ENCODE data around the gene USP12. TPM values are rescaled to one million over a fixed set of nuclear protein-coding genes. Genes with fewer than 3 reads are reported as not detected.
A peak's percentile ranks its signal among the peaks of the same experiment; 100 is the strongest.

USP12 gene
- total RNA-seq, 4 donors from 2014 or later: 16.9 to 26.7 (median 22.6) TPM

DNA sequence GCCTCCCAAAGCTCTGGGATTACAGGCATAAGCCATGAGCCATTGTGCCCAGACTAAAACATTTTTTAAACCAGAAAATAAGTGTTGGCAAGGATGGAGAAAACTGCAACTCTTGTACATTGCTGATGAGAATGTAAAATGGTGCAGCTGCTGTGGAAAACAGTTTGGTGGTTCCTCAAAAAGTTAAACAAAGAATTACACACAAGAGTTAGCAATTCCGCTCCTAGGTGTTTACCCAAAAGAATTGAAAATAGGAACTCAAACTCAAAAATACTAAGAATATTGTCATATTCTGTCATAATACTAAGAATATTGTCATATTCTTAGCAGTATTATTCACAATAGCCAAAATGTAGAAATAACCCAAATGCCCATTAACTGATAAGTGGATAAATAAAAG, 39.7 kb upstream of the USP12 start:
- peaks cover 0 to 20% (median 0%) of the 10 kb centered on the region in 4 donors for H3K9me3 ChIP-seq
- no peak overlapping the region for H3K27ac ChIP-seq
- TF ChIP-seq POLR2A (IDR thresholded peaks at IDR 0.05) (no peak), CTCF (IDR thresholded peaks at IDR 0.05) (no peak), EP300 (IDR thresholded peaks at IDR 0.05) (no peak)
- no peaks in the 10 kb centered on the region for H3K27me3 ChIP-seq
- peaks cover 0 to 12% (median 0%) of the 10 kb centered on the region in 3 donors for H3K36me3 ChIP-seq
- no peaks in the 10 kb centered on the region for H3K4me1 ChIP-seq
- no peak for DNase-seq (ENCODE audit: low spot score in 2 of 2)
- WGBS, 2 donors: 97 to 98% methylated on average over 1 of the region's 1 CpG
- H3K4me3 ChIP-seq: no peak overlapping the region

- Histone ChIP-seq H3K27me3 (no peaks in the 10 kb centered on the region), H3K9me3 (peaks cover 0 to 20% (median 0%) of the 10 kb centered on the region in 4 donors), H3K36me3 (peaks cover 0 to 12% (median 0%) of the 10 kb centered on the region in 3 donors), H3K27ac (no peak overlapping the region), H3K4me3 (no peak overlapping the region), H3K4me1 (no peaks in the 10 kb centered on the region)
- TF ChIP-seq POLR2A (IDR thresholded peaks at IDR 0.05) (no peak), EP300 (IDR thresholded peaks at IDR 0.05) (no peak), CTCF (IDR thresholded peaks at IDR 0.05) (no peak)
- DNase-seq (ENCODE audit: low spot score in 2 of 2): no peak
- 95 to 100% methylated on average over 1 of the region's 1 CpG for WGBS, 2 donors
These were observed 36.9 kb upstream of the USP12 start for GRCh38 chr13:27208514-27208913.

DNA sequence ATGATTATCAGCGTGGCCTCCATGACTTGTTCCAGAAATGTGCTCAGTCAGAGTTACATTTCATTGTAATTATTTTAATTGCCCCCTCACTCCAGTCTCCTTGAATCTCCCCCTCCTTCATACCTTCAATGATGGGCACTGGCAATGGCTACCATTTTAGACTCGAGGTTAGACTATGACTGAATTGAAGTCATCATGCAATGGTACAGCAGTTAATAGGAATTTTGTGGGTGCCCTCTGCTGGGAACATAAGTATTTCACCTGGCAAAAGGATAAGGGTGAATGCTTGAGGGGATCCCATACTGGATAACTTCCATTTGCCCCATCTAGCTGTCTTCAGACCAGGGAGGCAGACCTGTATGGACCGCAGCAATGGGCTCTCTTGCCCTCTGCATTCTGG, 32.2 kb upstream of the USP12 start:
- Histone ChIP-seq H3K4me1 (no peaks in the 10 kb centered on the region), H3K36me3 (peaks cover 0 to 5% (median 0%) of the 10 kb centered on the region in 3 donors), H3K9me3 (peaks cover 0 to 3% (median 0%) of the 10 kb centered on the region in 4 donors), H3K27ac (no peak overlapping the region), H3K4me3 (no peak overlapping the region), H3K27me3 (no peaks in the 10 kb centered on the region)
- WGBS, 2 donors: 77 to 84% methylated on average over 3 of the region's 3 CpGs
- peak in 1 of 2 donors; percentile 15 for DNase-seq (ENCODE audit: low spot score in 2 of 2)
- TF ChIP-seq CTCF (IDR thresholded peaks at IDR 0.05) (peak in 1 of 5 experiments; percentile 13), EP300 (IDR thresholded peaks at IDR 0.05) (no peak), POLR2A (IDR thresholded peaks at IDR 0.05) (no peak)

DNA sequence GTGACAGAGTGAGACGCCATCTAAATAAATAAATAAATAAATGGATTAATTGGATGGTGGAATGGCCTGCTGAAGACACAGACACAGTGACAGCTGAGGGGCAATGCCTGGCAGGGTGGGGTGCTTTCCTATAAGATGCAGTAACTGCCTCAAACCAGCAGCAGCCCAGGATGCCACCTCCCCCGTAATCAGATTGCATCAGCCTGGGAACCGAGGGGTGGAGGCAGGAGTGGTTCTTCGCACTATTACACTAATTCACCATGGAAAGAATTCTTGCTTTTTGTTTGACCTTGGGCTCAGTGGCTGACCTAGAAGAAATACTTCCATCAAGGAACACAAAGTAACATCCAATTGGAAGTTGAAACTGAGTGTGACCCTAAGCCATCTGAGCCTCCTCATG, 31.6 kb upstream of the USP12 start:
- H3K9me3 ChIP-seq: no peaks in the 10 kb centered on the region
- TF ChIP-seq POLR2A (IDR thresholded peaks at IDR 0.05) (no peak), CTCF (IDR thresholded peaks at IDR 0.05) (no peak), EP300 (IDR thresholded peaks at IDR 0.05) (no peak)
- no peaks in the 10 kb centered on the region for H3K27me3 ChIP-seq
- H3K27ac ChIP-seq: no peak overlapping the region
- H3K4me1 ChIP-seq: no peaks in the 10 kb centered on the region
- no peak overlapping the region for H3K4me3 ChIP-seq
- no peak for DNase-seq (ENCODE audit: low spot score in 2 of 2)
- peaks cover 0 to 5% (median 0%) of the 10 kb centered on the region in 3 donors for H3K36me3 ChIP-seq
- WGBS, 2 donors: 73 to 77% methylated on average over 4 of the region's 4 CpGs

DNA sequence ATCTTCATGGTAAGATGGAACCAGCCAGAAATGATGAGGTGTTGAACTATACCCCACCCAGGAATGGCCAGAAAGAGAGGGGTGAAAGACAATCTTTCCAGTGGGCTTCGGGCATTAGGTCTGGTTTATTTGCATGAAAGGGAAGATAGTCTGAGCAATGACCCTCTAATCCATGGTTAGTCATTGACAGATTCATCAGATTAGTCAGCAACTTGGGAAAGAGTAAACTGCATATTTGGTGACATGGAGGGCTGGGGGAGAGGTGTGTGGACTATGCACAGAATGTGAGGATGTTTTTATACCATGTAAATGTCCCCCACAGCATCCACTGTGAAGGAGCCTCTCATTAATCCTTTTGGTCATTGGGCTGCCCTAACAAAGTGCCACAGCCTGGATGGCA, 30.1 kb upstream of the USP12 start:
- H3K4me1 ChIP-seq: no peaks in the 10 kb centered on the region
- H3K36me3 ChIP-seq: no peaks in the 10 kb centered on the region
- 88 to 96% methylated on average over 1 of the region's 1 CpG for WGBS, 2 donors
- TF ChIP-seq EP300 (IDR thresholded peaks at IDR 0.05) (no peak), POLR2A (IDR thresholded peaks at IDR 0.05) (no peak), CTCF (IDR thresholded peaks at IDR 0.05) (no peak)
- DNase-seq (ENCODE audit: low spot score in 2 of 2): no peak
- H3K27ac ChIP-seq: no peak overlapping the region
- H3K4me3 ChIP-seq: no peak overlapping the region
- no peaks in the 10 kb centered on the region for H3K27me3 ChIP-seq
- peaks cover 0 to 10% (median 0%) of the 10 kb centered on the region in 4 donors for H3K9me3 ChIP-seq

All from tibial nerve (tissue), 4 donors.